VCaP (cell line): ENCODE measurements around the gene ENPP6.

ENCODE experiments used
- H3K27ac ChIP-seq: fragments of 450-650 bp; 2 replicates; pipeline ENCODE4 v1.5.1; 2017
- CTCF ChIP-seq: fragments of 450-650 bp; conservative IDR thresholded peaks from 2 replicates; pipeline ENCODE4 v1.5.1; 2017; ENCODE audit warnings: mild to moderate bottlenecking, moderate library complexity

The ENPP6 gene

GRCh38 chr4:184217634-184218033 is at the start of gene ENPP6:
ENPP6 (minus strand) TSS chr4:184217873; CDS start chr4:184217819, 54 bp downstream.
- no peak within 1 kb of the TSS for H3K27ac ChIP-seq
- TF ChIP-seq CTCF, result no peak

- no peak for TF ChIP-seq CTCF
- H3K27ac ChIP-seq, result no peak overlapping the region
Observed at GRCh38 chr4:184267206-184267608, 49.5 kb upstream of the ENPP6 start.

GRCh38 chr4:184265546-184266351 is 48.1 kb upstream of the ENPP6 start:
- TF ChIP-seq CTCF, result no peak
- peak overlapping the region; percentile 19; the same call in 1 of the 2 replicates for H3K27ac ChIP-seq

GRCh38 chr4:184263910-184264732 is 46.4 kb upstream of the ENPP6 start:
- H3K27ac ChIP-seq, result no peak overlapping the region
- TF ChIP-seq CTCF, result peak; percentile 91

GRCh38 chr4:184263461-184263860 is 45.8 kb upstream of the ENPP6 start:
- TF ChIP-seq CTCF, result no peak
- no peak overlapping the region for H3K27ac ChIP-seq

- no peak for TF ChIP-seq CTCF
- H3K27ac ChIP-seq, result no peak overlapping the region
Observed at GRCh38 chr4:184262901-184263300, 45.2 kb upstream of the ENPP6 start.

GRCh38 chr4:184261246-184261645 is 43.6 kb upstream of the ENPP6 start:
- no peak overlapping the region for H3K27ac ChIP-seq
- TF ChIP-seq CTCF, result no peak
